ENCODE data around the gene ERO1B.

GRCh38 chr1:236304682-236305081 is 22.9 kb upstream of the ERO1B start:
- TF ChIP-seq, protein P1, sequence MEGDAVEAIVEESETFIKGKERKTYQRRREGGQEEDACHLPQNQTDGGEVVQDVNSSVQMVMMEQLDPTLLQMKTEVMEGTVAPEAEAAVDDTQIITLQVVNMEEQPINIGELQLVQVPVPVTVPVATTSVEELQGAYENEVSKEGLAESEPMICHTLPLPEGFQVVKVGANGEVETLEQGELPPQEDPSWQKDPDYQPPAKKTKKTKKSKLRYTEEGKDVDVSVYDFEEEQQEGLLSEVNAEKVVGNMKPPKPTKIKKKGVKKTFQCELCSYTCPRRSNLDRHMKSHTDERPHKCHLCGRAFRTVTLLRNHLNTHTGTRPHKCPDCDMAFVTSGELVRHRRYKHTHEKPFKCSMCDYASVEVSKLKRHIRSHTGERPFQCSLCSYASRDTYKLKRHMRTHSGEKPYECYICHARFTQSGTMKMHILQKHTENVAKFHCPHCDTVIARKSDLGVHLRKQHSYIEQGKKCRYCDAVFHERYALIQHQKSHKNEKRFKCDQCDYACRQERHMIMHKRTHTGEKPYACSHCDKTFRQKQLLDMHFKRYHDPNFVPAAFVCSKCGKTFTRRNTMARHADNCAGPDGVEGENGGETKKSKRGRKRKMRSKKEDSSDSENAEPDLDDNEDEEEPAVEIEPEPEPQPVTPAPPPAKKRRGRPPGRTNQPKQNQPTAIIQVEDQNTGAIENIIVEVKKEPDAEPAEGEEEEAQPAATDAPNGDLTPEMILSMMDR (IDR thresholded peaks at IDR 0.05), result no peak
- TF ChIP-seq POLR2A (IDR thresholded peaks at IDR 0.05), result no peak

Data from thyroid gland (tissue), 4 donors.